ENCODE data around the gene ZCCHC14.
"Not testable (repeated sequence)": the region's sequence is repeated elsewhere in the genome, so short reads cannot be mapped to it uniquely, and the experiment has no call there.

ZCCHC14 gene

GRCh38 chr16:87404764-87405625 lies 87.8 kb downstream of the ZCCHC14 start:
- Histone ChIP-seq H3K36me3 (ENCODE audit: control insufficient read depth, insufficient read depth, low read length) (peaks cover 16% of the 10 kb centered on the region), H3K27me3 (ENCODE audit: control insufficient read depth, insufficient read depth, low read length) (no peaks in the 10 kb centered on the region), H3K4me3 (ENCODE audit: low read depth, low read length) (no peak overlapping the region), H3K9ac (ENCODE audit: low read depth, low read length) (no peak overlapping the region), H3K4me1 (ENCODE audit: control insufficient read depth, insufficient read depth, low read length) (no peaks in the 10 kb centered on the region), H3K9me3 (ENCODE audit: control insufficient read depth, insufficient read depth, low read length) (no peaks in the 10 kb centered on the region)

DNA sequence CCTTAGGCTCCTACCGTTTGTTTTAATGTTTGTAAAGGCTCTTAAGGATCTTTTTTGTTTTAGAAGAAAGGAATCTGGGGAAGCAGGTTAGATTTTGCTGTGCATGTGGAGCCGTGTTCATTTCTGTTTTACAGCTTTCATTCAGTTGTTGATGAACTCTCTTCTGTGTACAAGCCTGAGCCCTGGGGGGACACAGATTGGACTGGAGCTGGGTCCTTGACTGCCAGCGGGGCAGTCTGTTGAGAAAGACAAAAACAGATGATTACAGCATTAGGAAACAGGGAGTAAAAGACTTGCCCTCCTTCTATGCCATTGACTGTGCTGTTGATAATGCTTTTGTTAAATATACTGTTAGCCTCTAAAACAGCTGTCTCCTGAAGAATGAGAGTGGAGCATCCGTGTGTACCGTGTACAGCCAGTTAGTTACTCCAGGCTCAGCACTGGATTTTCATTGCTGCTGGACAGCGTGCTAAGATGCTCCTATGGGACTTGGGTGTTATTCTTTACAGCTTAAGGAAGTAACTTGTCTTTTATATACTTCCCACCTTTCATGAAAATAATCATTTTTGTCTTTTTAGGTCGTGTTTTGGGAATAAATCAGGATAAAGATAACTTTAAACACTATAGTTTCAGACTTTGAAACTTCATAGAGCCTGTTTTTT lies 97.5 kb downstream of the ZCCHC14 start:
- Histone ChIP-seq H3K9me3 (ENCODE audit: control insufficient read depth, insufficient read depth, low read length) (no peaks in the 10 kb centered on the region), H3K36me3 (ENCODE audit: control insufficient read depth, insufficient read depth, low read length) (peaks cover 10% of the 10 kb centered on the region), H3K27me3 (ENCODE audit: control insufficient read depth, insufficient read depth, low read length) (no peaks in the 10 kb centered on the region), H3K4me3 (ENCODE audit: low read depth, low read length) (no peak overlapping the region), H3K9ac (ENCODE audit: low read depth, low read length) (no peak overlapping the region), H3K4me1 (ENCODE audit: control insufficient read depth, insufficient read depth, low read length) (peaks cover 2% of the 10 kb centered on the region)

DNA sequence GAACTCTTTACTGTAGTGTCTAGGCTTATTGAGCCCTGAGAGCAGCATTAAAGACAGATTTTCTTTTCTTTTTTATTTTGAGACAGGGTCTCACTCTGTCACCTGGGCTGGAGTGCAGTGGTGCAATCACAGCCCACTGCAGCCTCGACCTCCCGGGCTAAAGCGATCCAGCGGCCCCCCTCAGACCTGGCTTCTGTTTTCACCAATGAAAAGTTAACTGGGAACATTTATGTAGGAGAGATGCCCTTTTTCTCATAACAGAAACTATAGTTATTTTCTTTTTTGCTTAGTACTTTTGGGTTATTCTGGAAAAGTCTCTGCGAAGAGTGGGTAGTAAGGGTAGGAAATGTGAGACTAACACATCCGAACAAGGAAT lies 99.2 kb downstream of the ZCCHC14 start:
- H3K9ac ChIP-seq (ENCODE audit: low read depth, low read length), result no peak overlapping the region
- H3K9me3 ChIP-seq (ENCODE audit: control insufficient read depth, insufficient read depth, low read length), result no peaks in the 10 kb centered on the region
- peaks cover 1% of the 10 kb centered on the region for H3K36me3 ChIP-seq (ENCODE audit: control insufficient read depth, insufficient read depth, low read length)
- H3K4me1 ChIP-seq (ENCODE audit: control insufficient read depth, insufficient read depth, low read length), result peaks cover 2% of the 10 kb centered on the region
- H3K27me3 ChIP-seq (ENCODE audit: control insufficient read depth, insufficient read depth, low read length), result no peaks in the 10 kb centered on the region
- peak overlapping the region; percentile 96 for H3K4me3 ChIP-seq (ENCODE audit: low read depth, low read length)

- Histone ChIP-seq H3K27me3 (ENCODE audit: control insufficient read depth, insufficient read depth, low read length) (no peaks in the 10 kb centered on the region), H3K9me3 (ENCODE audit: control insufficient read depth, insufficient read depth, low read length) (no peaks in the 10 kb centered on the region), H3K4me3 (ENCODE audit: low read depth, low read length) (peak overlapping the region; percentile 96), H3K36me3 (ENCODE audit: control insufficient read depth, insufficient read depth, low read length) (no peaks in the 10 kb centered on the region), H3K9ac (ENCODE audit: low read depth, low read length) (peak overlapping the region; percentile 60), H3K4me1 (ENCODE audit: control insufficient read depth, insufficient read depth, low read length) (peaks cover 2% of the 10 kb centered on the region)
These were observed 99.8 kb downstream of the ZCCHC14 start for GRCh38 chr16:87392821-87393679.

- H3K27me3 ChIP-seq (ENCODE audit: control insufficient read depth, insufficient read depth, low read length), result no peaks in the 10 kb centered on the region
- peaks cover 6% of the 10 kb centered on the region for H3K4me1 ChIP-seq (ENCODE audit: control insufficient read depth, insufficient read depth, low read length)
- peak within 1 kb of the TSS; percentile 62 for H3K9ac ChIP-seq (ENCODE audit: low read depth, low read length)
- no peaks in the 10 kb centered on the region for H3K9me3 ChIP-seq (ENCODE audit: control insufficient read depth, insufficient read depth, low read length)
- H3K4me3 ChIP-seq (ENCODE audit: low read depth, low read length), result peak within 1 kb of the TSS; percentile 96
- no peaks in the 10 kb centered on the region for H3K36me3 ChIP-seq (ENCODE audit: control insufficient read depth, insufficient read depth, low read length)
These were observed 100.6 kb downstream of the ZCCHC14 start, which contains the start of gene MAP1LC3B for GRCh38 chr16:87391950-87392820. Gene MAP1LC3B (plus strand): TSS chr16:87392336. CDS start chr16:87392428, 92 bp downstream.

GRCh38 chr16:87391324-87391949 lies 101.4 kb downstream of the ZCCHC14 start:
- Histone ChIP-seq H3K4me1 (ENCODE audit: control insufficient read depth, insufficient read depth, low read length) (peaks cover 6% of the 10 kb centered on the region), H3K9ac (ENCODE audit: low read depth, low read length) (peak overlapping the region; percentile 62), H3K36me3 (ENCODE audit: control insufficient read depth, insufficient read depth, low read length) (no peaks in the 10 kb centered on the region), H3K4me3 (ENCODE audit: low read depth, low read length) (peak overlapping the region; percentile 68), H3K27me3 (ENCODE audit: control insufficient read depth, insufficient read depth, low read length) (no peaks in the 10 kb centered on the region), H3K9me3 (ENCODE audit: control insufficient read depth, insufficient read depth, low read length) (no peaks in the 10 kb centered on the region)

DNA sequence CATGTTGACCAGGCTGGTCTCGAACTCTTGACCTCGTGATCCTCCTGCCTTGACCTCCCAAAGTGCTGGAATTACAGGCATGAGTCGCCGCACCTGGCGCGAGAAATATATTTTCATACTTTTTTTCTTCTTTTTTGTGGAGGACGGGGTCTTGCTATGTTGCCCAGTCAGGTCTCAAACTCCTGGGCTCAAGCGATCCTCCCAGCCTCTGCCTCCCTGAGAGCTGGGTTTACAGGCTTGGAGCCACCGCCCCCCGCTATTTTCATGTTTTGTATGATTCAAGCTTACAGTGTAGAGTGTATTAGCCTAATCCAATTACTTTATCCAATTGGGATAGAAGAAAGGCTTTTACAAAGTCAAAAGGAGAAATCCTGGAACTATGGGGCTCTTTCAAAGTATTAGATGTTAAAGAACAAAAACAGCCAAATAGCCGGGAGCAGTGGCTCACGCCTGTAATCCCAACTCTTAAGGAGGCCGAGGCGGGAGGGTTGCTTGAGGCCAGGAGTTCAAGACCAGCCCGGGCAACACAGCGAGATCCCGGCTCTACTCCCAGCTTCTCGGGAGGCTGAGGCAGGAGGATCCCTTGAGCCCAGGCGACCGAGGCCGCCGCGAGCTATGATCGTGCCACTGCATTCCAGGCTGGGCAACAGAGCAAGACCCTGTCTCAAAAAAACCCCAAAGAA lies 102.0 kb downstream of the ZCCHC14 start:
- H3K36me3 ChIP-seq (ENCODE audit: control insufficient read depth, insufficient read depth, low read length), result no peaks in the 10 kb centered on the region
- H3K9ac ChIP-seq (ENCODE audit: low read depth, low read length), result peak overlapping the region; percentile 62
- peaks cover 6% of the 10 kb centered on the region for H3K4me1 ChIP-seq (ENCODE audit: control insufficient read depth, insufficient read depth, low read length)
- H3K4me3 ChIP-seq (ENCODE audit: low read depth, low read length), result peak overlapping the region; percentile 68
- no peaks in the 10 kb centered on the region for H3K27me3 ChIP-seq (ENCODE audit: control insufficient read depth, insufficient read depth, low read length)
- H3K9me3 ChIP-seq (ENCODE audit: control insufficient read depth, insufficient read depth, low read length), result no peaks in the 10 kb centered on the region

GRCh38 chr16:87389914-87390313 lies 102.9 kb downstream of the ZCCHC14 start:
- not testable (repeated sequence) for H3K27me3 ChIP-seq (ENCODE audit: control insufficient read depth, insufficient read depth, low read length); H3K4me3 ChIP-seq (ENCODE audit: low read depth, low read length); H3K9ac ChIP-seq (ENCODE audit: low read depth, low read length)

GRCh38 chr16:87389245-87389644 lies 103.6 kb downstream of the ZCCHC14 start:
- Histone ChIP-seq H3K9me3 (ENCODE audit: control insufficient read depth, insufficient read depth, low read length) (no peaks in the 10 kb centered on the region), H3K4me1 (ENCODE audit: control insufficient read depth, insufficient read depth, low read length) (peaks cover 6% of the 10 kb centered on the region), H3K36me3 (ENCODE audit: control insufficient read depth, insufficient read depth, low read length) (no peaks in the 10 kb centered on the region), H3K27me3 (ENCODE audit: control insufficient read depth, insufficient read depth, low read length) (no peaks in the 10 kb centered on the region), H3K9ac (ENCODE audit: low read depth, low read length) (no peak overlapping the region), H3K4me3 (ENCODE audit: low read depth, low read length) (no peak overlapping the region)

More at GRCh38 chr16:87389914-87390313, 102.9 kb downstream of the ZCCHC14 start:
- not testable (repeated sequence) for H3K4me1 ChIP-seq (ENCODE audit: control insufficient read depth, insufficient read depth, low read length); H3K9me3 ChIP-seq (ENCODE audit: control insufficient read depth, insufficient read depth, low read length); H3K36me3 ChIP-seq (ENCODE audit: control insufficient read depth, insufficient read depth, low read length)

DNA sequence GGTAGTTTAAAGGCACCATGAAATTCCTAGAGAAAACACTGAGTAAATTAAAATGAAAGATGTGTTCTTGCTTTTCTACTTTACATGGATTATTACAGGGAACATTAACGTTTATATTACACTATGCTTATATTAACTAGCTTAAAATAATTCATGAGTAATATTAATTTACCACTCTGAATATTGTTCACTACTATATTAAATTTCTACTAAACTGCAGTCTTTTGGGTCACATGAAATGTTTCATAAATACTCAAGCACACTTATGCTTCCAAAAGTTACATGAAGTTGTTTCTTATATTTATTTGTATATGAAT lies 104.0 kb downstream of the ZCCHC14 start:
- Histone ChIP-seq H3K9me3 (ENCODE audit: control insufficient read depth, insufficient read depth, low read length) (no peaks in the 10 kb centered on the region), H3K27me3 (ENCODE audit: control insufficient read depth, insufficient read depth, low read length) (no peaks in the 10 kb centered on the region), H3K36me3 (ENCODE audit: control insufficient read depth, insufficient read depth, low read length) (no peaks in the 10 kb centered on the region), H3K4me1 (ENCODE audit: control insufficient read depth, insufficient read depth, low read length) (peaks cover 6% of the 10 kb centered on the region), H3K4me3 (ENCODE audit: low read depth, low read length) (no peak overlapping the region), H3K9ac (ENCODE audit: low read depth, low read length) (no peak overlapping the region)

Data from iPS-15b (cell line).